GM19239 (cell line): Measurements from ENCODE around the gene INTS11.

Source experiments
- DNase-seq: peaks from one replicate; pipeline ENCODE4 v3.0.0; 2011; ENCODE audit warnings: low spot score; ENCODE audit not compliant: insufficient read length
- FAIRE-seq: peaks from 2 replicates; lab custom pipeline; 2011; peaks lifted over from hg19 to GRCh38; lab: Jason Lieb, UNC

Gene INTS11

DNA sequence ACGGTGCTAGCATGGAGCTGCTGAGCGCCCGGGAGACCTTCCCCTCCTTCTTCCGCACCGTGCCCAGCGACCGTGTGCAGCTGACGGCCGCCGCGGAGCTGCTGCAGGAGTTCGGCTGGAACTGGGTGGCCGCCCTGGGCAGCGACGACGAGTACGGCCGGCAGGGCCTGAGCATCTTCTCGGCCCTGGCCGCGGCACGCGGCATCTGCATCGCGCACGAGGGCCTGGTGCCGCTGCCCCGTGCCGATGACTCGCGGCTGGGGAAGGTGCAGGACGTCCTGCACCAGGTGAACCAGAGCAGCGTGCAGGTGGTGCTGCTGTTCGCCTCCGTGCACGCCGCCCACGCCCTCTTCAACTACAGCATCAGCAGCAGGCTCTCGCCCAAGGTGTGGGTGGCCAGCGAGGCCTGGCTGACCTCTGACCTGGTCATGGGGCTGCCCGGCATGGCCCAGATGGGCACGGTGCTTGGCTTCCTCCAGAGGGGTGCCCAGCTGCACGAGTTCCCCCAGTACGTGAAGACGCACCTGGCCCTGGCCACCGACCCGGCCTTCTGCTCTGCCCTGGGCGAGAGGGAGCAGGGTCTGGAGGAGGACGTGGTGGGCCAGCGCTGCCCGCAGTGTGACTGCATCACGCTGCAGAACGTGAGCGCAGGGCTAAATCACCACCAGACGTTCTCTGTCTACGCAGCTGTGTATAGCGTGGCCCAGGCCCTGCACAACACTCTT, 7.7 kb upstream of the INTS11 start:
- no peak for FAIRE-seq

DNA sequence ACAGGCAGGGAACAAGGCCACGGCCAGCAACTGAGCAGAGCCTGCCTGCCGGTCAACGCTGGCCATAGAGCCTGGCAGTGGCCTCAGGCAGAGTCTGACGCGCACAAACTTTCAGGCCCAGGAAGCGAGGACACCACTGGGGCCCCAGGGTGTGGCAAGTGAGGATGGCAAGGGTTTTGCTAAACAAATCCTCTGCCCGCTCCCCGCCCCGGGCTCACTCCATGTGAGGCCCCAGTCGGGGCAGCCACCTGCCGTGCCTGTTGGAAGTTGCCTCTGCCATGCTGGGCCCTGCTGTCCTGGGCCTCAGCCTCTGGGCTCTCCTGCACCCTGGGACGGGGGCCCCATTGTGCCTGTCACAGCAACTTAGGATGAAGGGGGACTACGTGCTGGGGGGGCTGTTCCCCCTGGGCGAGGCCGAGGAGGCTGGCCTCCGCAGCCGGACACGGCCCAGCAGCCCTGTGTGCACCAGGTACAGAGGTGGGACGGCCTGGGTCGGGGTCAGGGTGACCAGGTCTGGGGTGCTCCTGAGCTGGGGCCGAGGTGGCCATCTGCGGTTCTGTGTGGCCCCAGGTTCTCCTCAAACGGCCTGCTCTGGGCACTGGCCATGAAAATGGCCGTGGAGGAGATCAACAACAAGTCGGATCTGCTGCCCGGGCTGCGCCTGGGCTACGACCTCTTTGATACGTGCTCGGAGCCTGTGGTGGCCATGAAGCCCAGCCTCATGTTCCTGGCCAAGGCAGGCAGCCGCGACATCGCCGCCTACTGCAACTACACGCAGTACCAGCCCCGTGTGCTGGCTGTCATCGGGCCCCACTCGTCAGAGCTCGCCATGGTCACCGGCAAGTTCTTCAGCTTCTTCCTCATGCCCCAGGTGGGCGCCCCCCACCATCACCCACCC, 6.9 kb upstream of the INTS11 start, which contains the start of gene TAS1R3:
TSS of gene TAS1R3 (plus strand) at position 213 of the 898 bp plus-strand sequence. CDS start at position 279, 66 bp downstream.
- FAIRE-seq (no peak), DNase-seq (no peak)

More for the DNA sequence above, 7.7 kb upstream of the INTS11 start:
- DNase-seq: no peak

DNA sequence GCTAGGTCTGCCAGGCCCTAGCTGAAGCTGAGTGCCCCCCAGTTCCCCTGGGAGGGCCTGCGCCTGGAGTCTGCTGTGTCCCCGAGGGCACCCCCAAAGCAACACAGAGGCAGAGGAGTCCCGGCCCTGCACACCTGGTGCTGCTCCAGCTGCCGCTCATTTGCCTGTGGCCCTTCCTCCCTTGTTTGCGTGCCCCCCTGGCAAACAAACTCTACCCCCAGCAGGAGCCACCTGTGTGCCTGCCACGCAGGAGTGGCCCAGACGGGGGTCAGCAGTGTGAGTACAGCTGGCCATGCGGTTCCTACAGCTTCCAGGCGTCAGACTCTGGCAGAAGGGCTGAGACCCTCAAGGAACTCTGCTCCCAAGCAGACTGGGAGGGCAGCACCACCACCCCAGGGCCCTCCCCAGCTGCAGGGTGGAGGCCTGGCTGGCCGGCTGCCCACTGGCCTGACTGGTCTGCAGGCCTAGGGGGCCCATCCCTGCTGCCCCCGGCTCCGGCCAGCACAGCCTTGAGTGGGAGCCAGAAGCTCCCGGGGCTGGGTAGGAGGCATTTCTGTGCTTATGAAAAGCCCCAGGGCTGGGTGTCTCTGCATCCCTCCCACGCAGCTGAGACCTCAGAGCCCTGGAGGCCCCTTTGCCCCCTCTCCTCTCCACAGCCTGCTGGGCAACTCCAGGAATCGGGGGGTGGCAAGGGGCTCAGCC, 6.1 kb upstream of the INTS11 start:
- FAIRE-seq (no peak), DNase-seq (no peak)

DNA sequence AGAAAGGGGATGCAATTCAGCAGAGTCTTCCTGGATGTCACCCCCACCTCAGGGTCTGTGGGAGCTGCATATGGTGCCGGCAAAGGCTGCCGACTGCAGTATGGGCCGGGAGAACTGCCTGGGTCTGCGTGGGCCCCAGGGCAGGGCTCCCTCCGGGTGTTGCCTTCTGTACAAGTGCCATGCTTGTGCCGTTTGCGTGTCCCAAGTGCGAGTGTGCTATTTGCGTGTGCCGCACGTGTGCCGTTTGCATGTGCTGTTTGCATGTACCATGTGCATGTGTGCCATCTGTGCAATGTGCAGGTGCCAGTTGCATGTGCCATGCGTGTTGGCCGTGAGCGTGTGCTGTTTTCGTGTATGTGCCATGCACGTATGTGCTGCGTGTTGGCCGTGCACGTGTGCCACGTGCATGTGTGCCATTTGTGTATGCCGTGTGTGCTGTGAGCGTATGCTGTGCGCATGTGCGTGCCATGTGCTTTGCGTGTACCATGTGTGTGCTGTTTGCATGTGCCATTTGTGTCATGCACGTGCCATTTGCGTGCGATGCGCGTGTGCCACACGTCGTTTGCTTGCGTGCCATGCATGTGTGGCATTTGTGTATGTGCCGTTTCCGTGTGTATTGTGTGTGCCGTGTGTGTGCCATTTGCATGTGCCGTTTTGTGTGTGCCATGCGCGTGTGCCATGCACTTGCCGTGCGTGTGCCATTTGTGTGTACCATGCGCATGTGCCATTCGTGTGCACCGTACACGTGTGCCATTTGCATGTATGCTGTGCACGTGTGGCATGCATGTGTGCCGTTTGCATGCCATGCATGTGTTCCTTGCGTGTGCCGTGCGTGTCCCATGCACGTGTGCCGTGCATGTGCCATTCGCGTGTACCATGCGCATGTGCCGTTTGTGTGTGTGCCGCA, 5.1 kb upstream of the INTS11 start:
- FAIRE-seq (no peak), DNase-seq (no peak)

DNA sequence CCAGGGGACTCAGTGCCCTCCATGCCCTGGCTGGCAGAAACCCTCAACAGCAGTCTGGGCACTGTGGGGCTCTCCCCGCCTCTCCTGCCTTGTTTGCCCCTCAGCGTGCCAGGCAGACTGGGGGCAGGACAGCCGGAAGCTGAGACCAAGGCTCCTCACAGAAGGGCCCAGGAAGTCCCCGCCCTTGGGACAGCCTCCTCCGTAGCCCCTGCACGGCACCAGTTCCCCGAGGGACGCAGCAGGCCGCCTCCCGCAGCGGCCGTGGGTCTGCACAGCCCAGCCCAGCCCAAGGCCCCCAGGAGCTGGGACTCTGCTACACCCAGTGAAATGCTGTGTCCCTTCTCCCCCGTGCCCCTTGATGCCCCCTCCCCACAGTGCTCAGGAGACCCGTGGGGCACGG, 3.8 kb upstream of the INTS11 start:
- no peak for DNase-seq
- no peak for FAIRE-seq

DNA sequence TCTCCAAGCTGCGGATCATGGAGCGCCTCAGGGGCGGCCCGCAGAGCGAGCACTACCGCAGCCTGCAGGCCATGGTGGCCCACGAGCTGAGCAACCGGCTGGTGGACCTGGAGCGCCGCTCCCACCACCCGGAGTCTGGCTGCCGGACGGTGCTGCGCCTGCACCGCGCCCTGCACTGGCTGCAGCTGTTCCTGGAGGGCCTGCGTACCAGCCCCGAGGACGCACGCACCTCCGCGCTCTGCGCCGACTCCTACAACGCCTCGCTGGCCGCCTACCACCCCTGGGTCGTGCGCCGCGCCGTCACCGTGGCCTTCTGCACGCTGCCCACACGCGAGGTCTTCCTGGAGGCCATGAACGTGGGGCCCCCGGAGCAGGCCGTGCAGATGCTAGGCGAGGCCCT, 2.8 kb upstream of the INTS11 start:
- FAIRE-seq: no peak
- DNase-seq: no peak

DNA sequence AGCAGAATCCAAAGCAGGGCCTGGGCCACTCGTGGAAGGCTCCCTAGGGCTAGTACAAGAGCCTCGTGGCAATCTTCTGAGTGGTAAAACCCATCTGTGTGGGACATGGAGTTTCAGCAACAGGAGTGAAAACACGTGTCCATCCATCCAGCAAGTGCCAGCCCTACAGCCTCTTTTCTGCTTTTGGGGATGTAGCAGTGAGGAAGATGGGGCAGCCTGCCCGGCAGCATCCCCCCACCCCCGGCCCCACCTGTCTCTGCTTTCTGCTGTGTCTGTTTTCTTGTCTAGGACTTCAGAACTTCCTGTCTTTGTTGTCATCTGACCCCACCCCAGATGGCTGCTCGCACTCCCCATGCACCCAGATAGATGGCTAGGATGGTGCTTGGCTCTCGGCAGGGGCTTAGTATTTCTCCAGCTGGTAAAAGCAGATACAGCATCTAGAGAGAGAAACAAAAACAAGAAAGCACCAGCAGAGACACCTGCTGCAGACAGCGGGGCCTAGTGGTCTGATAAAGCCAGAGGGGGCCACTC, 1.7 kb upstream of the INTS11 start:
- no peak for FAIRE-seq
- no peak for DNase-seq

DNA sequence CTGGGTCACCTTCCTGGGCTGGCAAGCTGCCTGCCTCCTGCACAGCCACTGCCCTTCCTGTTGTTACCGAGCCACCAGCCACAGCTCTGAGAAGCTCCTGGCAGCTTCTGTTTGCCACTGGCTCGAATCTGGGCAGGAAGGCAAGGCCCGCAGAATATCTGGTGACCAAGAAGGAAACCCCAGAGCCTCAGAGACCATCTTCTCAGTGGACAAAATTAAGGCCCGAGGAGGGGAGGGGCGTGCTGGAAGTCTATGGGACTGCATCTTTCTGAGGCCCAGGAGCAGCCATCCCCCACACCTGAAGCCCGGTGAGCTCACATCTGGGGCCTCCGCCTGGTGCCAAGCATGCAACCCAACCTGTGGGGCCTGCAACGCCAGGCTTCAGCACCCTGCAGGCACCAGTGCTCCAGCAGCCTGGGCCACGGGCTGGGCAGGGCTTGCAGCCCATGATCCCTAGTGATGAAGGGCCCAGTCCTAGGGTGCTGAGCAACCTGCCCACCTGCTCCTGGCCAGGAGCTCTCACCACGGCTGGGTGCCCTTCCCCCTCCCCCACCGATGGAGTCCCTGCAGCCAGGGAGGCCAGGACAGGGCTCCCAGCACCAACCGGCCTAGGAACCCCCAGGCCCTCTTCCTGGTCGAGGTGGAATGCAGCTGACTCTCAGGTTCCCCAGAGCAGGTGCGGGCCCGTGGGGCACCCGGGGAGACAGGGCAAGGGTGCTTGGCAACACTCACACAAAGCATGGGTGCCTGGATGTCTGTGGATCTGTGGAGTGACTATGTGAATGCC, 1.0 kb upstream of the INTS11 start:
- FAIRE-seq (no peak), DNase-seq (no peak)

DNA sequence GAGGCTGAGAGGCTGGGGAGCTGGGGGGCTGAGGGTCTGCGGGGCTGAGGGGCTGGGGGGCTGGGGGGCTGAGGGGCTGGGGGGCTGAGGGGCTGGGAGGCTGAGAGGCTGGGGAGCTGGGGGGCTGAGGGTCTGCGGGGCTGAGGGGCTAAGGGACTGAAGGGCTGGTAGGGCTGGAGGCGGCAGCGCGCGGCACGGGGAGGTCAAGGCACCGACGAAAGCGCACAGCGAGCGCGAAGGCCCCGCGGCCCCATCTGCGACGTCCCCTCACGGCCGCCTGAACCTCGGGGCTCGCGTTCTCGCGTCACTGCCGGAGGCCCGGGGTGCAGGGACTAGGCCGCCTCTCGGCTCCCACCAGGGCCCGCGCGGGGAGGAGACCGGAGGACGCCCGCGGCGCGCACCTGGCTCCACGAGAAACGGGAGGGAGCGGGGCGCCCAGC, 356 bp downstream of the INTS11 start:
- FAIRE-seq: no peak

DNA sequence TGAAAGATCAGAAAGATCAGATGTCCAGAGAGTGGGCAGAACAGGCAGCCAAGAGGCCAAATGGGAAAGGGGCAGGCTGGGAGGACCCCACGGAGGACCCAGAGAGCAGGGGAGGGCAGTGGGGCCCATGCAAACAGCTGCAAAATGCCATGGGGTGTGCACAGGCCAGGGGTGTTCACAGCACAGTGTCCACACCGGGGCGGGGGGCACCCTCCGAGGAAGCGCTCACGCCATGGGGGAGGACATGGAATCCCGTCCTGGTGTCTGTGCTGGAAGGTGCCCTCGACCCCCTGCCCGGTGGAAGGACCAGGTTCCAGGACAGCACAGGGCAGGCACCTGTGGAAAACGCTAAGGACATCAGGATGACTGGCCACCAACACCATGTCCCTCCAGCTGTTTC, 1.5 kb downstream of the INTS11 start:
- FAIRE-seq (no peak), DNase-seq (no peak)

More for the DNA sequence above, 356 bp downstream of the INTS11 start:
- no peak for DNase-seq

DNA sequence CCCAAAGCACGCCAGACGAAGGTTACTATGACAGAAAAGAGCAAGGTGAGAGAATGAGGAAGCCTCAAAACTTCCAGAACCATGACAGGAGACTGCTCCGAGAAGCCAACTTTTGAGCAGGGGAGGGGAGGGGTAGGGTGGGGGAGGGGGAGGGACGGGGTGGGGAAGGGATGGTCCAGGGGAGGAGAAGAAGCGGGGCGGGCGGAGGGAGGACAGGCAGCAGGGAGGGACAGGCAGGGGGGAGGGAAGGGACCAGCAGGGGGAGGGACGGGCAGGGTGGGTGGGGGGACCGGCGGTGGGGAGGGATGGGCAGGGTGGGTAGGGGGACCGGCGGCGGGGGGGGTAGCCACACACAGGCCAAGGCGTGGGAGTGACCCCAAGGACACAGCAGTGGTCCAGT, 2.0 kb downstream of the INTS11 start:
- FAIRE-seq: no peak

DNA sequence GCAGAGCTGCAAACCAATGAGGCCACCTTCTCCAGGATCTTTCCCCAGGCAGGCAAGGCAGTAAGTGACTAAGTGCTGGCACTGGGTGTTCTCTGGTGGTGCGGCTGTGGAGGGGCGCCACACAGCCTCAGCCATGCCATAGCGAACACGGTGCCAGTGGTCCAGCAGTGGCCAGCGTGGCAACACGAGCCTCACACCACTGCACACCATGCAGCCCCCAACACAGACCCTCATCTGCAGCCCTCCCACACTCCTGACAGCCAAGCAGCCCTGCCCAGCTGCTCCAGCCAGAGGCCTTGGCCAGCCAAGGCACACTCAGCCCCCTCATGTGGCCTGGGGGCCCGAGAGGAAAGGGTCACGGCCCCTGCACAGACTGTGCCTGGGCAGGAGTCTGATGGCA, 3.0 kb downstream of the INTS11 start:
- no peak for FAIRE-seq

More for the DNA sequence above, 2.0 kb downstream of the INTS11 start:
- DNase-seq: no peak

DNA sequence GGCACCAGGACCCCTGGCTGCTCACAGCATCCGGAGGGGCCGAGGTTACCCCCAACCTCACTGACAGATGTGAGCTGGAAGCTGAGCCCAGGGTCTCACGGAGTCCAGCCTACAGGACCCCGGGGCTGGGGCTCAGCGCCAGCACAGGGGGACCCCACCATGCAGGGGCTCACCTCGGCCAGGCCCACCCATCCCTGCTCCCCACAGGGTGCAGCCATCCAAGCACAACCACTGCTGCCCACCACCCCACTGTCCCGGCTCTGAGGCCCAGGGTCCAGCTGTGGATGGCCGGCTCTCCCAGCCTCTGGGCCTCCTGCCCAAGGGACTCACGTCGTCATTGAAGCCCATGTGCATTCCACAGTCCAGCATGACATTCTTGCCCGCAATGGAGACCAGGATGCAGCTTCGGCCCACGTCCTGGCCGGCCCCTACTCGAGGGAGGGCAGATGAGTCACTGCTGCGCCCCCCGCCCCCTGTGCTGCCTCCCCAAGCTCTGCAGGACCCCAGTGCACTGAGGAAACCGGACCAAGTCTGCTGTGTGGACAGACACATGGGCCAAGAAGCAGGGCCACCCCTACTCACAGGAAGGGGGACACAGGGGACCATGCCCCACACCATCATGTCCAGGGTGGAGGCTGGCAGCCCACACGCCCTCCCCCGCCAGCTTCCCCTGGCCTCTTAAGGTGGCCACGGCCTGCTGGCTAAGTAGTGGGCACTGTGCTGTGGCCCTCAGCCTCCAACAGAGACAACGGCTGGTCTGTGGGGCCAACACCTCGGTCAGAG, 3.6 kb downstream of the INTS11 start:
- DNase-seq: no peak
- no peak for FAIRE-seq

More for the DNA sequence above, 3.0 kb downstream of the INTS11 start:
- no peak for DNase-seq

DNA sequence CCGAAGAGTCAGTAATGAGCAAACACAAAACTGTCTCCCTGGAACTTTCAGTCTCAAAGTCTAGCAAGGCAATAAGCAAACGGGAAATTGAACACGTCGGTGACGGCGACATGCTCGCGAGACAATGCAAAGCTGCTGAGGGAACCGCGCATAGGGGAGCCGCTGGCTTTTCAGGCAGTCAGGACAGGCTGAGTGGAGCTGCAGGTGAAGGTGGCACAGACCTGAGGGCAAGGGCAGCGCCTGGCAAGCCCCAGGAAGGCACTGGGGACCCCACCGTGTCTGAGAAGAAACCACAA, 4.9 kb downstream of the INTS11 start:
- DNase-seq (no peak), FAIRE-seq (no peak)

DNA sequence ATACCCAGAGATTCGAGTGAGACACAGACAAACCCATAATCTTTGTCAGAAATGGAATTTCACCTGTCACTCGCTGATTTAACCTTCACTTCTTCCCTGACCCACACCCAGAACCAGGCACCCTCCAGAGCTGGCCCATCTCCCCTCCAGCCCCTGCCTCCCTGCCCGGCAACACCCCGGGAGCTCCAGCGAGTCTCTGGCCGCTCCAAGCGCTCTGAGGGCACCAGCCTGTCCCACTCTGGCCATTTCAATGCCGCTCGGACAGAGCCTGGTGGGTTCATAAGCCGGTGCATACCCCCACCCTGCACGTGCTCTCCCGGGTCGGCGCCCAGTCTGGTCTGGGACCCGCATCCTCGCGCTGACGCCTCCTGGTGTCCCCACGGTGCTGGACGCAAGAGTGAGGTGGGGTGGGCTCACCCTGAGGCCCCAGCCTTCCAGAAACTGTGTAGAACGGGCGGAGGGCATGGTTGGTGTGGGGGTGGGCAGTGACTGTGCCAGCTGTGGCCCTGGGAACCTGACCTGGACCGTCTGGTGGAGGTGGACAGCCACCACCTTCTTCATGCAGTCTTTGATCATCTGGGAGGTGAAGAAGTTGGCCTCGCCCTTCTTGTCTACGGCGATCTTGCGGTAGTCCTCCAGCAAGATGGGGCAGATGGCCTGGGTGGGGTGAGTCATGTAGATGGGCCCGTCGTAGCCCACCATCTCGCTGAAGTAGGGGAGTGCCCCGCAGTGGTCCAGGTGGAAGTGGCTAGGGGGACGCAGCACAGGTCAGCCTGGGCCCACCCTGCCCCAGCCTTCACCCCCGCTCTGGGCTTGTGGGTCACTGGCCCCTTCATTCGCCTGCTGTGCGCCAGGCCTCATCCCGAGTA, 5.4 kb downstream of the INTS11 start:
- DNase-seq (no peak), FAIRE-seq (no peak)

DNA sequence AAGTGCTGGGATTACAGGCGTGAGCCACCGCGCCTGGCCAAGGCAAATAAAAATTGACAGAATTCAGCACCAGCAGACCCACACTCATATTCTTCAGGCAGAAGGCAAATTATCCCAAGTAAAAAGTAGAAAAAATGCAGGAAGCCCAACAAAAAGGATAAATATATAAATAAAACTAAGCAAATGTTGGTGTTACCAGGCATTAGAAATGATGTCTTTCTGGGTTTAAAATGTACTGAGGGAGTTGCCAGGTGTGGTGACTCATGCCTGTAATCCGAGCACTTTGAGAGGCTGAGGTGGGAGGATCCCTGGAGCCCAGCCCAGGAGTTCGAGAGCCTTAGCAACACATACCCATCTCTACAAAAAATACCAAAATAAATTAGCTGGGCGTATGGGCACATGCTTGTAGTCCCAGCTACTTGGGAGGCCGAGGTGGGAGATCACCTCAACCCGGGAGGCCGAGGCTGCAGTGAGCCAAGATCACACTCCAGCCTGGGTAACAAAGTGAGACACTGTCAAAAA, 6.3 kb downstream of the INTS11 start:
- no peak for FAIRE-seq
- no peak for DNase-seq

DNA sequence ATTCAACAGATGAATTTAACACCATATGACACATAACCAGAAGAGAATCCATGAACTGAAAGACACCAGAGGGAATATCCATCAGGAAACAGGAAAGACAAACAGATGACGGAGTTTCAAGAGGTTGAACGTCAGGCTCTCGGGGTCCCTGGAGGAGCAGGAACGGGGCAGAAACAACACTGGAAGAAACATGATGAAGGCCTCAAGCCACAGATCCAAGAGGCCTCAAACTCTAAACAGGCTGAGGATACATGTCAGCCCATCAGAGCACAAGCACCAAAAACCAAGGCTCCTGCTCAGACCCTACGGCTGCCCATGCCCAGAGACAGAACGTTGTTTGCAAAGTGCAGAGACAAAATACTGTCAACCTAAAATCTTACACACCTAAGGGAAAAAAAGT, 7.0 kb downstream of the INTS11 start:
- DNase-seq (no peak), FAIRE-seq (no peak)
